GM15510 (cell line): ENCODE results near the gene EPHA3.

ENCODE experiments used
- POLR2A ChIP-seq: IDR thresholded peaks from 3 replicates; pipeline ENCODE4 v1.6.1; 2011; ENCODE audit warnings: borderline replicate concordance; ENCODE audit not compliant: insufficient read length; ENCODE audit errors: extremely low read depth

The EPHA3 gene

GRCh38 chr3:89447243-89447642 is 339.8 kb downstream of the EPHA3 start:
- no peak for TF ChIP-seq POLR2A

GRCh38 chr3:89449086-89449485 is 341.7 kb downstream of the EPHA3 start:
- TF ChIP-seq POLR2A, result no peak

GRCh38 chr3:89452066-89452465 is 344.6 kb downstream of the EPHA3 start:
- no peak for TF ChIP-seq POLR2A

GRCh38 chr3:89455240-89455639 is 347.8 kb downstream of the EPHA3 start:
- no peak for TF ChIP-seq POLR2A

- TF ChIP-seq POLR2A, result no peak
Observed at GRCh38 chr3:89467898-89468363, 360.5 kb downstream of the EPHA3 start.

- TF ChIP-seq POLR2A, result no peak
Observed at GRCh38 chr3:89472101-89472500, 364.7 kb downstream of the EPHA3 start.

GRCh38 chr3:89474333-89475130 is 367.1 kb downstream of the EPHA3 start:
- no peak for TF ChIP-seq POLR2A

- no peak for TF ChIP-seq POLR2A
Observed at GRCh38 chr3:89488800-89489580, 381.6 kb downstream of the EPHA3 start.

GRCh38 chr3:89490129-89490528 is 382.7 kb downstream of the EPHA3 start:
- no peak for TF ChIP-seq POLR2A

GRCh38 chr3:89494734-89495133 is 387.3 kb downstream of the EPHA3 start:
- TF ChIP-seq POLR2A, result no peak

- TF ChIP-seq POLR2A, result no peak
Observed at GRCh38 chr3:89503891-89504391, 396.5 kb downstream of the EPHA3 start.

- TF ChIP-seq POLR2A, result no peak
Observed at GRCh38 chr3:89504432-89504831, 397.0 kb downstream of the EPHA3 start.

- TF ChIP-seq POLR2A, result no peak
Observed at GRCh38 chr3:89506462-89507103, 399.2 kb downstream of the EPHA3 start.

- TF ChIP-seq POLR2A, result no peak
Observed at GRCh38 chr3:89521328-89521727, 413.9 kb downstream of the EPHA3 start.

- TF ChIP-seq POLR2A, result no peak
Observed at GRCh38 chr3:89522155-89522554, 414.7 kb downstream of the EPHA3 start.
